HG03469 (cell line): ENCODE measurements around the gene PTPN3.

Source experiments
- ATAC-seq: cut with Tn5 transposase; IDR thresholded peaks from one replicate; pipeline ENCODE4 v1.9.1; 2021; ENCODE audit warnings: mild to moderate bottlenecking, moderate library complexity, moderate number of reproducible peaks; ENCODE audit not compliant: unreplicated experiment

Gene PTPN3

GRCh38 chr9:109507421-109507838 lies 9.3 kb upstream of the PTPN3 start:
- ATAC-seq, result no peak

- ATAC-seq, result no peak
These were observed 8.1 kb upstream of the PTPN3 start for GRCh38 chr9:109506097-109506712.

GRCh38 chr9:109504689-109505088 lies 6.6 kb upstream of the PTPN3 start:
- no peak for ATAC-seq

- ATAC-seq, result no peak
These were observed 2.4 kb upstream of the PTPN3 start for GRCh38 chr9:109500421-109500974.

- no peak for ATAC-seq
These were observed 1.7 kb upstream of the PTPN3 start for GRCh38 chr9:109499631-109500410.

- ATAC-seq, result no peak
These were observed 1.1 kb upstream of the PTPN3 start for GRCh38 chr9:109499093-109499630.

- no peak for ATAC-seq
These were observed 617 bp downstream of the PTPN3 start for GRCh38 chr9:109497226-109498153.

- ATAC-seq, result no peak
These were observed 1.3 kb downstream of the PTPN3 start for GRCh38 chr9:109496841-109497225.

- ATAC-seq, result no peak
These were observed 1.9 kb downstream of the PTPN3 start for GRCh38 chr9:109496218-109496617.

GRCh38 chr9:109493648-109494047 lies 4.5 kb downstream of the PTPN3 start:
- no peak for ATAC-seq

- no peak for ATAC-seq
These were observed 6.5 kb downstream of the PTPN3 start for GRCh38 chr9:109491590-109491989.

GRCh38 chr9:109488791-109489492 lies 9.2 kb downstream of the PTPN3 start:
- ATAC-seq, result no peak

GRCh38 chr9:109488351-109488750 lies 9.8 kb downstream of the PTPN3 start:
- no peak for ATAC-seq

- no peak for ATAC-seq
These were observed 10.9 kb downstream of the PTPN3 start for GRCh38 chr9:109487247-109487646.

- ATAC-seq, result no peak
These were observed 14.2 kb downstream of the PTPN3 start for GRCh38 chr9:109483744-109484429.

GRCh38 chr9:109482391-109482916 lies 15.7 kb downstream of the PTPN3 start:
- ATAC-seq, result no peak

GRCh38 chr9:109481856-109482255 lies 16.3 kb downstream of the PTPN3 start:
- ATAC-seq, result no peak

GRCh38 chr9:109479822-109480221 lies 18.3 kb downstream of the PTPN3 start:
- no peak for ATAC-seq

- no peak for ATAC-seq
These were observed 19.3 kb downstream of the PTPN3 start for GRCh38 chr9:109478665-109479380.
